HG03060 (cell line): Measurements from ENCODE around the gene VCAN.
A peak's percentile ranks its signal among the peaks of the same experiment; 100 is the strongest.

Experiments used
- ATAC-seq: cut with Tn5 transposase; IDR thresholded peaks from one replicate; pipeline ENCODE4 v1.9.1; 2021; ENCODE audit warnings: low read depth, moderate number of reproducible peaks; ENCODE audit not compliant: unreplicated experiment

VCAN gene

DNA sequence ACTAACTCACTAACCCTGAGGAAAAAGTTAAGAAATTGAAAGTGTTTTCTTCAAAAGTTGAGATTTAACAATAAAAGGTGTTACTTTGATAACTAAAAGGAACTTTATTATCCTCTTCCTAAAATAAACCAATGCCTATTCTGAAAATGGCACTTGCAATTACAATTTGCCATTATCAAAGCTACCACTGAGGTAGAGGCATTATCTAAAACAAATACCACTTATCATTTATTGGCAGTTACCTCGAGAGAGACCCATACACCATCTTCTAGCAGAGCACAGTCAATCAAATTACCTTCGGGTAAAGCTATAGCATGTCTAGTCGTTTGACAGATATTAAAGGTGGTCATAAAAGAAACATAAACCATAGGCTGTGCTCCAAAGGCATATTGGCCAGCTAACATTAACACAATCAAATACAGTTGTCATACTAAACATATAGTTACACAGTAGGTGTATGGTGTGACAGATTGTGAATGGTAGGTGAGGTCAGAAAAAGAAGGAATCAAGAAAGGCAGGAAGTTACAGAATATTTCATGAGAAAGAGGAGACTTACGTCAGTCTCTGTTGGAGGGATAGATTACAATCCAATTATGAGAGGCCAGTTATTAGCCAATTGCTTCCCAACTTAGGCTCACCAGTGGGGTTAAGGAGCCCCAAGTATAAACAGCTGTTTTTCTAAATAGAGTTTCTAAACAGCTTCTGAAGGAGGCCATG is 56.3 kb downstream of the VCAN start:
- ATAC-seq: no peak

DNA sequence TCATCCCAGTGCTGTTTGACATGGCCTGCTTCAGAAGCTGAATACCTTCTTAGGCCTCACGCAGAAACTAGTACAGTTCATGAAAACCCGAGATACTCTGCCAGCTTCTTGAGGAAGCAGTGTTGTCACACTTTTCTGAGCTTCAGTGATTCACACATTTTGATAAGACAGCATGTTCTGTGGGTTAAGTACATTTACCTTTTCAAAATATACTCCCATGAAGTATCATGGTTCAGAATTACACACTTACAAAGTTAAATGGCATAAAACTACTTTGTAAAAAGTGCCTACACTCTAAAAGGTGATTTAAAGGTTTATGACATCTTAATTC is 56.9 kb downstream of the VCAN start:
- ATAC-seq: no peak

- ATAC-seq: no peak
Observed at GRCh38 chr5:83530193-83530592, 58.6 kb downstream of the VCAN start.

DNA sequence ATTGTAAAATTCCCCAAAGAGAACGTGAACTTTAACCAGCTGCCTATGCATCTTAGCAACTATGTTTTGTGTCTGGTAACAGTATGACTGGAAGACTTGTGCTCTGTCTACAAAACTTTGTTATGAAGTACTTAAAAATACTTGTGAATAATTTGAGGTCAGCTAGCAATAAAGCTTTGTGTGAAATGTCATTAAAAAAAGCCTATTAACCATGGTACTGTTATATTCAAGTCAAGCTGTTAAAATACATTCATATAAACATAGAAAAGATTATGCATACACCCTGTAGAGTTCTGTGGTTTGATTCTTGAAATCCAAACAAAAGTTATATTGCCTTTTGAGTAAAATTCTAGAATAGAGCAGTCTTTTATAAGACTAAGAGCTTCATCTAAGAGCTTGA is 60.1 kb downstream of the VCAN start:
- no peak for ATAC-seq

DNA sequence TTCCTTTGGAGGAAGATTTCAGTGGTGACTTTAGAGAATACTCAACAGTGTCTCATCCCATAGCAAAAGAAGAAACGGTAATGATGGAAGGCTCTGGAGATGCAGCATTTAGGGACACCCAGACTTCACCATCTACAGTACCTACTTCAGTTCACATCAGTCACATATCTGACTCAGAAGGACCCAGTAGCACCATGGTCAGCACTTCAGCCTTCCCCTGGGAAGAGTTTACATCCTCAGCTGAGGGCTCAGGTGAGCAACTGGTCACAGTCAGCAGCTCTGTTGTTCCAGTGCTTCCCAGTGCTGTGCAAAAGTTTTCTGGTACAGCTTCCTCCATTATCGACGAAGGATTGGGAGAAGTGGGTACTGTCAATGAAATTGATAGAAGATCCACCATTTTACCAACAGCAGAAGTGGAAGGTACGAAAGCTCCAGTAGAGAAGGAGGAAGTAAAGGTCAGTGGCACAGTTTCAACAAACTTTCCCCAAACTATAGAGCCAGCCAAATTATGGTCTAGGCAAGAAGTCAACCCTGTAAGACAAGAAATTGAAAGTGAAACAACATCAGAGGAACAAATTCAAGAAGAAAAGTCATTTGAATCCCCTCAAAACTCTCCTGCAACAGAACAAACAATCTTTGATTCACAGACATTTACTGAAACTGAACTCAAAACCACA is 67.4 kb downstream of the VCAN start:
- ATAC-seq: peak; percentile 61

- ATAC-seq: no peak
Observed at GRCh38 chr5:83539463-83539790, 67.9 kb downstream of the VCAN start.

- no peak for ATAC-seq
Observed at GRCh38 chr5:83540105-83540504, 68.6 kb downstream of the VCAN start.

GRCh38 chr5:83540783-83541182 is 69.2 kb downstream of the VCAN start:
- ATAC-seq: no peak

DNA sequence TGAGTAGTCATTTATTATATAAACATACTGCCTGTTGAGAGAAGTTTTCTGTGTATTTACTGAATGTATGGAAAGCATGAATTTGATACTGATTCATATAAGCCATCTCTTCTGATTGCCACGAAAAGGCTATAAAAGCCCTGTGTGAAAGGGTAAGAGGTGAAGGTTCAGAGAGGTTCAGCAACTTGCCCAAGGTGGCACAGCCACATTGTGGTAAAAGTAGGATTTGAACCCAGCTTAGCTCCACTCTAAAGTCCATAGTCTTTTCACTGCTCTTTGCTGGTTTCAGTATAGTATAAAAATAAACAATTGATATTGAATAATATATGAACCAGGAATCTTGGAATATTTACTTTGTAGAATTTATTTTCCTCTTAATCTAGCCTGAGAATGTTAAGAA is 71.3 kb downstream of the VCAN start:
- no peak for ATAC-seq

- no peak for ATAC-seq
Observed at GRCh38 chr5:83543898-83544297, 72.4 kb downstream of the VCAN start.

DNA sequence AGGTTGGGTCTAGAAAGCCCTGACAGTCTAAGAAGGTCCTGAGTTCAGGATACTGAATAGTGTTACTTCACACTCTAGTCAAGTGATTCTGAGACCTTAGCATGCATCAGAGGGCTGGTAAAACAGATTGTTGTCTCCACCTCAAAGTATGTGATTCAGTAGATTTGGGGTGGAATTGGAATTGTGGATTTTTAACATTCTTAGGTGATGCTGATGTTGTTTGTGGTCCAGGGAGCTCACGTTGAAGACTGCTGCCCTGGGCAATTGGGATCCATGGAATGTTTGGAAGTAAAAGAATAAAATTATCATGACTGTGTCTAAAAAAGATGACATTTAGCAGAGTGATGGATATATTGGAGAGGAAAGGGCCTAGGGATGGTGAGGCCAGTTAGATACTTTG is 75.6 kb downstream of the VCAN start:
- no peak for ATAC-seq

GRCh38 chr5:83547889-83548288 is 76.3 kb downstream of the VCAN start:
- ATAC-seq: no peak

GRCh38 chr5:83548581-83548980 is 77.0 kb downstream of the VCAN start:
- ATAC-seq: no peak

GRCh38 chr5:83549076-83549475 is 77.5 kb downstream of the VCAN start:
- no peak for ATAC-seq

DNA sequence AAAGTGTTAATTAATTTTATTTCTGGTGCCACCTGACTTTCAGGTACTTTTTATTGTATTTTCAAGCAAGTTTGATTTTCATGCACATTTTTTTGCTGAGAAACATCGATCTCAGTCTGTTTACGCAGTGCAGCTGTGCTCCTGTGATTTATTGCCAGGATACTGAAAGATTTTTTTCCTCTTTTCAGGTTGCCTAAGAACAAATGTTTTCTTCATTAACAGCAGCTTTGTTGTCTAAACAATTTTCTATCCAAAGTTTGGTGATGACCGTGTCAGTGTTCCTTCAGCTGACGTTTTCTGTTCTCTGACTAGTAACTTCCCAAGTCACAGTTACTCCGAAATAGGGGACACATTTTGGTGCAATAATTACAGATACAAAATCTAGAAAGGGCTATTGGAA is 78.1 kb downstream of the VCAN start:
- no peak for ATAC-seq

- no peak for ATAC-seq
Observed at GRCh38 chr5:83551821-83552220, 80.3 kb downstream of the VCAN start.

DNA sequence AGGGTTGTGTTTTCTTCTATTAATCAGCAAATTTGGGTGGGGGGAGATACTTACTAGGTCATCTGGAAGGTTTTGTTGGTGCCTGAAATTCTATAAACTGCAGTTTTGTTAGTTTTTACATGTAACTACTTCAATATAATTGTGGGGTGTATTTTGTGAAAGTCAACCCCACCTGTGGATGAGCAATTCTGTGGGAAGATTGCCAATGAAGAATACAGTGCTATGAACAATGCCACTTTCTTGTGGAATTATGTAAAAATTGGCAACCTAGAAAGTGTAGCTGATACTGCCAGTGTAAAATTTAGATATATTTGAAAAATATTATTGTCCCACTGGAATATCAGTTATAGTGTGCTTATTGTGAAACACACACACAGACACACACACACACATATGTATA is 80.7 kb downstream of the VCAN start:
- ATAC-seq: no peak

GRCh38 chr5:83553000-83553486 is 81.5 kb downstream of the VCAN start:
- ATAC-seq: no peak

DNA sequence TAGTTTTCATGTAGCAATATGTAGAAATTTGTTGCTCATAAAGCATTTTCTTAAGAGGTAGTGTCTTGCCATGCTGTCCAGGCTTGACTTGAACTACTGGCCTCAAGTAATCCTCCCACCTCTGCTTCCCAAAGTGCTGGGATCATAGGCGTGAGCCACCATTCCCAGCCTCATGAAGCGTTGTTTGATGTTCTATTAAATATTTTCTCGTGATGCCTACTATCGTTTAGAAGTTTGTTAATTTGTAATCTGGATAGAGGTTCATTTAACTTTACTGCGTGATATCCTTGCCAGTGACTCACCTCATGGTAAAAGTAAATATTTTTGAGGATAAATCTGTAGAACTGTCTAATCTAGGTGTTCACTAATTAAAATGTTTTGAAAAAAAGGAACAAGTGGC is 82.6 kb downstream of the VCAN start:
- ATAC-seq: no peak

- ATAC-seq: no peak
Observed at GRCh38 chr5:83554686-83555085, 83.1 kb downstream of the VCAN start.

DNA sequence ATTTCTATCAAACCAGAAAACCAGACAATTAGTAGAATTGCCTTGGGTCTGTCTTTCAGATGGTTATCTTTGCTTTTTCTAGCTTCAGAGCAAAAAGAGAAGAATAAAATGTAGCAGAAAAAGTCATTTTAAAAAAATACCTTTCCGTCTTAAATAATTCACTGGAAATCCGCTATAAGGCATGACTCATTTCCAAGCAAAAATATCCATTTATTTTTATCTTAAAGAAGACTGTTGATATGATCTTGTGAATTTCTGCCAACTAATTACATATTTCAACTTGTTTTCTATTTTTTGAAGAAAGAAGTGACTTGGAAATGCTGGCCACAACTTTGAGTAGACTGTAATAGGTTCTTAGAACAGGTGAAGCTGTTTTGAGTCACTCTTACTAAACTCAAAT is 83.7 kb downstream of the VCAN start:
- ATAC-seq: no peak

DNA sequence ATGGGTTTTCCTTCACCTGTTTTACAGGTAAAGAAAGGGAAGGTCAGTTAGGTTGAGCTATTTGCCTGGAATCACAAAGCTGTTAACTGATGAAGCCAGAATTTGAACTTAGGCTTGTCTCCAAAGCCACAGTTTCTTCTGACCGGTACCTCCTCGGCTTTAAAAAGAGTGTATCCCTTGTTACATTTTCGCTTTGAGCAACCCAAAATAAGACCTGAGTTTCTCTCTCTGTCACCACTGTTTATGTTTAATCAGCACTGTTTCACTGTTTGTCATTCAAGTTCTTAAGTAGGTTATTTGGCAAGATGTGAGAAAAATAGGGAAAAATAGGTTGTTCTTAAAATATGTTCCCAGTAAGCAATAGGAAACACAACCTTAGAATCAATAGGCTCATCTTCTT is 84.6 kb downstream of the VCAN start:
- ATAC-seq: peak; percentile 70
